GM12892 (cell line): Measurements from ENCODE around the gene KLHL26.

Experiments used
- POLR2A ChIP-seq: IDR thresholded peaks from 2 replicates; pipeline ENCODE4 v1.6.1; 2011; ENCODE audit warnings: low read depth, low read length, control low read depth
- POLR2AphosphoS5 ChIP-seq: IDR thresholded peaks from 2 replicates; pipeline ENCODE4 v1.6.1; 2011; ENCODE audit warnings: low read depth, low read length, control low read depth
- TAF1 ChIP-seq: IDR thresholded peaks from 2 replicates; pipeline ENCODE4 v1.6.1; 2011; ENCODE audit warnings: low read depth, mild to moderate bottlenecking, control low read depth, low read length, borderline replicate concordance

DNA sequence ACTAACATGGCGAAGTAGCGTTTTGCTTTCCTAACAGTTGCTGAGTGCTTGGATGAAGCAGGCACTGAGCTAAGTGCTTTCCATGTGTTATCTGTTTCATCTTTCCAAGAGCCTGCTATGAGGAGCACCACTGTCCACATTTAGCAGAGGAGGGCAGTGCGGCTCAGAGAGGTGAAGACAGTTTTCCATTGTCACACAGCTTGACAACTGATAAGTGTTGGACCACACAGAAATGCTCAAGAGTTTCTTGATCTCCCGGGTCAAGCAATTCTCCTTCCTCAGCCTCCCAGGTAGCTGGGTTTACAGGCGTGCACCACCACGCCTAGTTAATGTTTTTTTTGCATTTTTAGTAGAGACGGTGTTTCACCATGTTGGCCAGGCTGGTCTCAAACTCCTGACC, 39.9 kb downstream of the KLHL26 start:
- TF ChIP-seq POLR2A (no peak), TAF1 (no peak), POLR2AphosphoS5 (no peak)
